HCT116 (cell line): Measurements from ENCODE around the gene SSB. TPM values are rescaled to one million over a fixed set of nuclear protein-coding genes. Genes with fewer than 3 reads are reported as not detected.

ENCODE experiments used
- ATAC-seq: fragments of 200-7000 bp; cut with Tn5 transposase; 2 replicates; pipeline ENCODE4 v1.9.1; 2020; ENCODE audit warnings: mild to moderate bottlenecking, moderate library complexity
- BruUV-seq: library from RNA; stranded (reverse); fragments of 400-500 nt; replicated peaks from 2 replicates; lab custom pipeline; 2021; lab: Mats Ljungman, UMichigan
- CTCF ChIA-PET: fragments of 300-600 bp; sonication (Branson Sonifier 250); formaldehyde crosslinking; loops from one replicate; lab custom pipeline; 2021; ENCODE audit warnings: antibody characterized with exemption; lab: Charles Lee
- POLR2A ChIA-PET: fragments of 300-600, 350-600 bp; sonication (Branson Sonifier 250); formaldehyde crosslinking; loops from one replicate; lab custom pipeline; 2021; ENCODE audit warnings: antibody characterized with exemption; lab: Charles Lee
- RAD21 ChIA-PET, 2 experiments: fragments of 300-600 bp; sonication (Branson Sonifier 250); formaldehyde crosslinking; loops; one replicate each; lab custom pipeline; 2023; ENCODE audit warnings: low total read pairs in 2 of 2; ENCODE audit not compliant: uncharacterized antibody in 2 of 2, unreplicated experiment in 2 of 2, low non-redundant PET in 1 of 2; lab: Charles Lee
- DNase-seq: peaks from one replicate; pipeline ENCODE4 v3.0.0-alpha.2; 2010; ENCODE audit warnings: low read depth, low spot score
- H2AFZ ChIP-seq: fragments of 200-600 bp; shearing (Covaris generic), sonication (generic); 2 replicates; pipeline ENCODE4 v1.6.1; 2017; ENCODE audit warnings: low read depth, mixed run types, mixed read lengths, antibody characterized with exemption, low read length; ENCODE audit not compliant: poor library complexity, severe bottlenecking
- H3K27ac ChIP-seq: 2 replicates; pipeline ENCODE4 v1.5.1; 2012; ENCODE audit warnings: low read depth, low read length
- H3K27me3 ChIP-seq: fragments of 200-600 bp; sonication (generic); 2 replicates; pipeline ENCODE4 v1.6.1; 2016; ENCODE audit warnings: mixed run types, low read length, mixed read lengths; ENCODE audit not compliant: insufficient read depth
- H3K36me3 ChIP-seq, 2 experiments: fragments of 200-500 bp in 1 of 2; fragments of 200-600 bp in 1 of 2; sonication (Bioruptor generic) in 1 of 2; sonication (generic) in 1 of 2; 2 replicates each; pipeline versions ENCODE4 v1.5.1 to v1.6.1; 2014 to 2016; ENCODE audit warnings: low read length in 2 of 2, inconsistent platforms in 1 of 2, mixed read lengths in 1 of 2, mixed run types in 1 of 2; ENCODE audit not compliant: insufficient read depth in 2 of 2, control insufficient read depth in 1 of 2
- H3K4me1 ChIP-seq, 2 experiments: fragments of 200-600 bp in 1 of 2; sonication (generic) in 1 of 2; 2 replicates each; pipeline versions ENCODE4 v1.5.1 to v1.6.1; 2012 to 2017; ENCODE audit warnings: low read length in 2 of 2, inconsistent platforms in 1 of 2, mild to moderate bottlenecking in 1 of 2, mixed read lengths in 1 of 2, mixed run types in 1 of 2, moderate library complexity in 1 of 2; ENCODE audit not compliant: insufficient read depth in 2 of 2, control insufficient read depth in 1 of 2
- H3K4me2 ChIP-seq: fragments of 200-600 bp; sonication (generic); 2 replicates; pipeline ENCODE4 v1.6.1; 2017; ENCODE audit warnings: mixed run types, low read length, mixed read lengths
- H3K4me3 ChIP-seq, 2 experiments: fragments of 200-600 bp in 1 of 2; sonication (generic) in 1 of 2; replicated peaks in 1 of 2; 2 replicates each; pipeline ENCODE4 v1.5.1; 2011 to 2016; ENCODE audit warnings: low read length in 2 of 2, control low read depth in 1 of 2, low read depth in 1 of 2, mild to moderate bottlenecking in 1 of 2, mixed read lengths in 1 of 2, mixed run types in 1 of 2
- H3K79me2 ChIP-seq: fragments of 200-600 bp; sonication (generic); 2 replicates; pipeline ENCODE4 v1.6.1; 2017; ENCODE audit warnings: mild to moderate bottlenecking, mixed run types, low read length, moderate library complexity, mixed read lengths; ENCODE audit not compliant: insufficient read depth
- H3K9ac ChIP-seq: fragments of 200-600 bp; sonication (generic); 2 replicates; pipeline ENCODE4 v1.6.1; 2016; ENCODE audit warnings: low read length, mixed read lengths
- H3K9me2 ChIP-seq: fragments of 200-600 bp; sonication (generic), shearing (Covaris generic); 2 replicates; pipeline ENCODE4 v1.6.1; 2017; ENCODE audit warnings: mixed run types, mild to moderate bottlenecking, moderate library complexity; ENCODE audit not compliant: insufficient read depth
- H3K9me3 ChIP-seq, 2 experiments: fragments of 200-500 bp in 1 of 2; fragments of 200-600 bp in 1 of 2; sonication (Bioruptor generic) in 1 of 2; sonication (generic) in 1 of 2; 2 replicates each; pipeline ENCODE4 v1.6.1; 2014 to 2017; ENCODE audit warnings: low read length in 2 of 2, mixed read lengths in 2 of 2, inconsistent platforms in 1 of 2, low read depth in 1 of 2, mild to moderate bottlenecking in 1 of 2, mixed run types in 1 of 2, moderate library complexity in 1 of 2; ENCODE audit not compliant: control insufficient read depth in 1 of 2, insufficient read depth in 1 of 2
- H4K20me1 ChIP-seq: fragments of 200-600 bp; sonication (generic), shearing (Covaris generic); 2 replicates; pipeline ENCODE4 v1.6.1; 2017; ENCODE audit warnings: mixed run types, mild to moderate bottlenecking, moderate library complexity; ENCODE audit not compliant: insufficient read depth
- CBX3 ChIP-seq: IDR thresholded peaks from 2 replicates; pipeline ENCODE4 v1.6.1; 2012; ENCODE audit warnings: low read depth
- CEBPB ChIP-seq: IDR thresholded peaks from 2 replicates; pipeline ENCODE4 v1.6.1; 2012; ENCODE audit warnings: low read depth
- FOSL1 ChIP-seq: IDR thresholded peaks from 2 replicates; pipeline ENCODE4 v1.6.1; 2012; ENCODE audit warnings: low read depth
- JUND ChIP-seq: IDR thresholded peaks from 2 replicates; pipeline ENCODE4 v1.6.1; 2012
- POLR2A ChIP-seq: IDR thresholded peaks from 2 replicates; pipeline ENCODE4 v1.7.0; 2011; ENCODE audit warnings: borderline replicate concordance; ENCODE audit not compliant: insufficient read depth, insufficient read length; ENCODE audit errors: extremely low read depth
- TCF7L2 ChIP-seq: IDR thresholded peaks from 2 replicates; pipeline ENCODE4 v1.7.0; 2011; ENCODE audit warnings: borderline replicate concordance, inconsistent platforms; ENCODE audit not compliant: insufficient read depth, insufficient read length; ENCODE audit errors: extremely low read depth
- YY1 ChIP-seq: IDR thresholded peaks from 2 replicates; pipeline ENCODE4 v1.6.1; 2011; ENCODE audit warnings: low read length, low read depth, moderate library complexity, mild to moderate bottlenecking; ENCODE audit not compliant: insufficient replicate concordance; ENCODE audit errors: extremely low read depth
- ZFX ChIP-seq: fragments of 450-650 bp; IDR thresholded peaks from 2 replicates; pipeline ENCODE4 v1.6.1; 2017
- ZNF274 ChIP-seq: fragments of 200-500 bp; sonication (Bioruptor generic); IDR thresholded peaks from 2 replicates; pipeline ENCODE4 v1.6.1; 2014; ENCODE audit warnings: mild to moderate bottlenecking, low read depth, low read length, inconsistent platforms
- intact Hi-C: fragments of 100-400 bp; cut with micrococcal nuclease; formaldehyde crosslinking; loops from 2 replicates; pipeline ENCODE4 v1.10.0; 2022
- total RNA-seq: library from RNA; stranded (reverse); gene quantifications from one replicate; pipeline ENCODE4 v1.2.1, GENCODE V29; 2021; ENCODE audit not compliant: unreplicated experiment
- TF ChIP-seq, protein P1 (sequence below): IDR thresholded peaks from 2 replicates; pipeline ENCODE4 v1.6.1; 2012
- TF ChIP-seq, protein P2 (sequence below), 3 experiments: fragments of 200-600 bp in 1 of 3; sonication (generic) in 1 of 3; IDR thresholded peaks in 2 of 3; conservative IDR thresholded peaks in 1 of 3; 2 replicates each; pipeline ENCODE4 v1.5.1; 2012 to 2017; ENCODE audit warnings: low read depth in 2 of 3, low read length in 2 of 3, antibody characterized with exemption in 1 of 3, borderline replicate concordance in 1 of 3, control low read depth in 1 of 3, mild to moderate bottlenecking in 1 of 3, mixed read lengths in 1 of 3, mixed run types in 1 of 3, moderate library complexity in 1 of 3; ENCODE audit not compliant: insufficient read depth in 1 of 3

The SSB gene
- total RNA-seq, 1 experiment from 2014 or later: 117 TPM

GRCh38 chr2:169781249-169782013, 17.2 kb upstream of the SSB start:
- RAD21 ChIA-PET: no interaction called here
- Histone ChIP-seq H3K79me2 (no peaks in the 10 kb centered on the region), H3K4me2 (no peak overlapping the region), H3K27ac (no peak overlapping the region), H3K9me3 (no peaks in the 10 kb centered on the region), H3K9me2 (no peaks in the 10 kb centered on the region), H3K27me3 (no peaks in the 10 kb centered on the region), H3K9ac (no peak overlapping the region), H4K20me1 (no peaks in the 10 kb centered on the region), H2AFZ (no peak overlapping the region), H3K4me3 (no peak overlapping the region), H3K4me1 (no peaks in the 10 kb centered on the region), H3K36me3 (no peaks in the 10 kb centered on the region)
- DNase-seq (no peak), ATAC-seq (no peak)
- TF ChIP-seq, protein P1, sequence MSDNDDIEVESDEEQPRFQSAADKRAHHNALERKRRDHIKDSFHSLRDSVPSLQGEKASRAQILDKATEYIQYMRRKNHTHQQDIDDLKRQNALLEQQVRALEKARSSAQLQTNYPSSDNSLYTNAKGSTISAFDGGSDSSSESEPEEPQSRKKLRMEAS: no peak
- no peak for TF ChIP-seq JUND
- no peak for TF ChIP-seq TCF7L2
- TF ChIP-seq YY1: no peak
- TF ChIP-seq ZNF274: no peak
- no TSS peak for BruUV-seq
- intact Hi-C loops: no loop called here
- CTCF ChIA-PET: no interaction called here
- POLR2A ChIA-PET: interaction anchor here (0.7 kb wide), 1 partner anchor 161 kb away, joined by 3 read pairs; no protein-coding TSS in a partner anchor

- DNase-seq: no peak
- BruUV-seq: no TSS peak
- H3K27ac ChIP-seq: no peak overlapping the region
- H3K4me2 ChIP-seq: no peak overlapping the region
- no peaks in the 10 kb centered on the region for H3K9me3 ChIP-seq
- CTCF ChIA-PET: no interaction called here
- no peaks in the 10 kb centered on the region for H3K36me3 ChIP-seq
- no peak for TF ChIP-seq ZNF274
- no peak for TF ChIP-seq FOSL1
- no peak for TF ChIP-seq CEBPB
- TF ChIP-seq POLR2A: no peak
- TF ChIP-seq CBX3: no peak
- TF ChIP-seq, protein P2, sequence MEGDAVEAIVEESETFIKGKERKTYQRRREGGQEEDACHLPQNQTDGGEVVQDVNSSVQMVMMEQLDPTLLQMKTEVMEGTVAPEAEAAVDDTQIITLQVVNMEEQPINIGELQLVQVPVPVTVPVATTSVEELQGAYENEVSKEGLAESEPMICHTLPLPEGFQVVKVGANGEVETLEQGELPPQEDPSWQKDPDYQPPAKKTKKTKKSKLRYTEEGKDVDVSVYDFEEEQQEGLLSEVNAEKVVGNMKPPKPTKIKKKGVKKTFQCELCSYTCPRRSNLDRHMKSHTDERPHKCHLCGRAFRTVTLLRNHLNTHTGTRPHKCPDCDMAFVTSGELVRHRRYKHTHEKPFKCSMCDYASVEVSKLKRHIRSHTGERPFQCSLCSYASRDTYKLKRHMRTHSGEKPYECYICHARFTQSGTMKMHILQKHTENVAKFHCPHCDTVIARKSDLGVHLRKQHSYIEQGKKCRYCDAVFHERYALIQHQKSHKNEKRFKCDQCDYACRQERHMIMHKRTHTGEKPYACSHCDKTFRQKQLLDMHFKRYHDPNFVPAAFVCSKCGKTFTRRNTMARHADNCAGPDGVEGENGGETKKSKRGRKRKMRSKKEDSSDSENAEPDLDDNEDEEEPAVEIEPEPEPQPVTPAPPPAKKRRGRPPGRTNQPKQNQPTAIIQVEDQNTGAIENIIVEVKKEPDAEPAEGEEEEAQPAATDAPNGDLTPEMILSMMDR (IDR thresholded peaks at IDR 0.05 in 2 of 3, conservative IDR thresholded peaks at IDR 0.05 in 1 of 3; ENCODE audit: borderline replicate concordance in 1 of 3, insufficient read depth in 1 of 3, low read depth in 2 of 3, low read length in 2 of 3): peak in 1 of 3 experiments; percentile 28; a peak in 1 of 6 replicates
- TF ChIP-seq ZFX: no peak
- no peaks in the 10 kb centered on the region for H4K20me1 ChIP-seq
- H3K4me1 ChIP-seq: no peaks in the 10 kb centered on the region
- no peaks in the 10 kb centered on the region for H3K79me2 ChIP-seq
- POLR2A ChIA-PET: no interaction called here
- no peak overlapping the region for H3K9ac ChIP-seq
- intact Hi-C loops: no loop called here
- ATAC-seq: no peak
- H3K4me3 ChIP-seq: no peak overlapping the region
- RAD21 ChIA-PET: no interaction called here
- H2AFZ ChIP-seq: no peak overlapping the region
- H3K27me3 ChIP-seq: no peaks in the 10 kb centered on the region
- no peaks in the 10 kb centered on the region for H3K9me2 ChIP-seq
Observed at GRCh38 chr2:169782513-169782912, 16.2 kb upstream of the SSB start.
